Effector CD8-positive, alpha-beta T cell (primary cell): ENCODE measurements around the gene DIAPH3.

Experiments used
- DNase-seq: peaks from one replicate; lab custom pipeline; 2025; lab: John Stamatoyannopoulos, UW

The DIAPH3 gene

GRCh38 chr13:59625111-59625510, 538.6 kb downstream of the DIAPH3 start:
- no peak for DNase-seq

GRCh38 chr13:59623206-59623915, 540.4 kb downstream of the DIAPH3 start:
- DNase-seq, result no peak

- DNase-seq, result no peak
Measured at GRCh38 chr13:59621773-59622172, 542.0 kb downstream of the DIAPH3 start.
